HUDEP-2 (cell line): ENCODE measurements around the gene NTN5.
A peak's percentile ranks its signal among the peaks of the same experiment; 100 is the strongest.
"Not testable (repeated sequence)": the region's sequence is repeated elsewhere in the genome, so short reads cannot be mapped to it uniquely, and the experiment has no call there.

Experiments used
- DNase-seq, 76 experiments: peaks; one replicate each; lab custom pipeline; 2025; ENCODE audit not compliant: unreplicated experiment in 76 of 76; lab: John Stamatoyannopoulos, UW

The NTN5 gene

GRCh38 chr19:48698046-48698445, 25.2 kb upstream of the NTN5 start:
- DNase-seq, result peak in 71 of 76 experiments; percentile 54 to 95 (median 86)

GRCh38 chr19:48696353-48697010, 23.7 kb upstream of the NTN5 start:
- DNase-seq, result no peak

DNA sequence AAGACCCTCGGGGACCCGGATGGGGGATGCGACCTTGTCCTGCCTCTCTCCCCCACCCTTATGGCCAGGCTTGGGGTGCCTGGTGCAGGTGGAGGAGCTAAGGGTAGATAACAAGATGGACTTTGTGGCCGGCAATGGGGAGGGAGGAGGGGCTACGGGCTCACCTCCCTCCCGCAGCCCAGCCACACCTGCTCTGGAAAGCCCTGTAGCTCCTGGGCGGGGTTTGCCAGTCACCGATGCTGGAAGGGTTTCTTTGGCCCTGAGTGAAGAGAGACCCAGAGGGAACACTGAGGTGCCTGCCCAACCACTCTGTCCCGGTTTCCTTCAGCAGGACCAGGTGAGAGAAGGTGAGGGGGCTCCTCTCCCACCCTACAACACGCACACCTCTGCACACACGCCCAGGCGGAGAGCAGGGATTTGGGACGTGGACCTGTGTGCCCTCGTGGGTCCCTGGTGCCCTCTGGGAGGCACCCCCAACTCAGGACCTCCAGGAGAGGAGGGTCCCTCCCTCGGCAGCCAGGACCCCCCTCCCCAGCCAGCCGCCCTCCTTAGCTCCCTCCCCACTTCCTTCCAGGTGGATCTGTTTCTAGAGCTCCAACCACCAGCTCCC, 23.0 kb upstream of the NTN5 start, which contains the start of gene FUT2:
Gene FUT2 (plus strand): TSS at position 229 of the 610 bp plus-strand sequence. CDS start 6,986 bp downstream, outside the sequence.
- DNase-seq, result no peak

- DNase-seq, result not testable (repeated sequence)
Measured at GRCh38 chr19:48693629-48694028, 20.8 kb upstream of the NTN5 start.

DNA sequence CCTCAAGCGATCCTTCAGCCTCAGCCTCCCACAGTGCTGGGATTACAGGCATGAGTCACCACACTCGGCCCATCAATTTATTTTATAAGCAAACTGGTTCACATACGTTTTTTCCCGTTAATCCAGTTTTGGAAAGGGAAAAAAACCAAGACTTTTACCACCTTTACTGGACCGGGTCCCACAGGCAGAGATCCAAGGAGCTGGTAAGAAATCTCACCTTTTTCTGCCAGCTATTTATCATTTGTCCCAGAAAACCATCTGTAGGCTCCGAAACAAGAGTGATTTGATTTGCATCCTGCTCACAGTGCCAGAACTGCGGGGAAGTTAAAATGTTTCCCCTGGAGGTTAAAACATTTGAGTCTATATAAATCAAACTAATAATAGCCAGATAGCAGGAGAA, 16.6 kb upstream of the NTN5 start:
- no peak for DNase-seq

DNA sequence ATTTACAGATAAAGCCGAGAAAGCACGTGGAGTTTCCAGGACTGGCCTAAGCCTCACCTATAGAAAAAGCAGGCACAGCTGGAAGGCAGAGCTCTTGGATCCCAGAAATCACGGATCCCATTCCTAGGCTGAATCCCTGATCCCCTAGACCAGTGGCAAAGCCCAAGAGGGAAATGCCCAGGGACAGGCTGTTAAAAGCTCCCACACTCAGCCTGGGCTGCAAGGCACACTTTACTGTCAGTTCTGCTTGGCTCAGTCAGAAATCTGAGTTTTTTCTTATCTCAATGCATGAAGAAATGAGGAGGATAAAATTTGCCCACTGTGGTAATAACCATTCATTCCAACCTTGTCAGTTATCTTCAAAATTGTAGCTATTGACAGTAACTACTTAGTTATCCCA, 15.0 kb upstream of the NTN5 start:
- no peak for DNase-seq

DNA sequence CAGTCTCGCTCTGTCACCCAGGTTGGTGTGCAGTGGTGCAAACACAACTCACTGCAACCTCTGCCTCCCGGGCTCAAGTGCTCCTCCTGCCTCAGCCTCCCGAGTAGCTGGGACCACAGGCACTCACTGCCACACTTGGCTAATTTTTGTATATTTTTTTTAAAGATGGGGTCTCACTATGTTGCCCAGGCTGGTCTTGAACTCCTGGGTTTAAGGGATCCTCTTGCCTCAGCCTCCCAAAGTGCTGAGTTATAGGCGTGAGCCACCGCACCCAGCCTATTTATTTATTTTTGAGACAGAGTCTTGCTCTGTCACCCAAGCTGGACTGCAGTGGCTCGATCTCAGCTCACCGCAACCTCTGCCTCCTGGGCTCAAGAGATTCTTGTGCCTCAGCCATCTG, 13.8 kb upstream of the NTN5 start:
- not testable (repeated sequence) for DNase-seq

GRCh38 chr19:48686088-48686487, 13.3 kb upstream of the NTN5 start:
- peak in 1 of 76 experiments; percentile 17 for DNase-seq

DNA sequence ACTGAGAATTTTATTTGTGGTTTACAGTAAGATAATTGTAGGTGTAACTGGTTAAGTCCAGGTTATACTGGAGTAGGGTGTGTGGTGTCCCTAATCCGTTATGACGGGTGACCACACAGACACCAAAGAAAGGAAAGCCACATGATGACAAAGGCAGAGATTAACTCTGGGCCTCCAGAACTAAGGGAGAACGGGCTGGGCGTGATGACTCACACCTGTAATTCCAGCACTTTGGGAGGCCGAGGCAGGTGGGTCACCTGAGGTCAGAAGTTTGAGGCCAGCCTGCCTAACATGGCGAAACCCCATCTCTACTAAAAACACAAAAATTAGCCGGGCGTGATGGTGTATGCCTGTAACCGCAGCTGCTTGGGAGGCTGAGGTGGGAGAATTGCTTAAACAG, 12.8 kb upstream of the NTN5 start:
- DNase-seq, result no peak

- DNase-seq, result no peak
Measured at GRCh38 chr19:48683349-48683748, 10.5 kb upstream of the NTN5 start.

DNA sequence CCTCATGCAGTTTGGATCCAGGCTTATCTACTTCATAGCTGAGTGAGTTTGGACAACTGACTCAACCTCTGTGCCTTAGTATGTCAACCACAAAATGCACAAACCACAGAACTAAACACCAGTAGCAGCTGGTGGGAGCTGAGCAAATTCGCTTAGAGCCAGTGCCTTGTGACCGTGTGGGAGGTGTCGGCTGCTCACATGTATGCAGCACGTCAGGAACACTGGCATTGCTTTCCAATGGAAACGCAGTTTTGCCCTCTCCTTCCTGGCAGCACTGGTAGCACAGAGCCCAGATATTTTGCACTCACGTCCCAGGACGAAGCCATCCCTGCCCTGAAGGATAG, 8.3 kb upstream of the NTN5 start:
- peak in 64 of 76 experiments; percentile 18 to 89 (median 68) for DNase-seq

DNA sequence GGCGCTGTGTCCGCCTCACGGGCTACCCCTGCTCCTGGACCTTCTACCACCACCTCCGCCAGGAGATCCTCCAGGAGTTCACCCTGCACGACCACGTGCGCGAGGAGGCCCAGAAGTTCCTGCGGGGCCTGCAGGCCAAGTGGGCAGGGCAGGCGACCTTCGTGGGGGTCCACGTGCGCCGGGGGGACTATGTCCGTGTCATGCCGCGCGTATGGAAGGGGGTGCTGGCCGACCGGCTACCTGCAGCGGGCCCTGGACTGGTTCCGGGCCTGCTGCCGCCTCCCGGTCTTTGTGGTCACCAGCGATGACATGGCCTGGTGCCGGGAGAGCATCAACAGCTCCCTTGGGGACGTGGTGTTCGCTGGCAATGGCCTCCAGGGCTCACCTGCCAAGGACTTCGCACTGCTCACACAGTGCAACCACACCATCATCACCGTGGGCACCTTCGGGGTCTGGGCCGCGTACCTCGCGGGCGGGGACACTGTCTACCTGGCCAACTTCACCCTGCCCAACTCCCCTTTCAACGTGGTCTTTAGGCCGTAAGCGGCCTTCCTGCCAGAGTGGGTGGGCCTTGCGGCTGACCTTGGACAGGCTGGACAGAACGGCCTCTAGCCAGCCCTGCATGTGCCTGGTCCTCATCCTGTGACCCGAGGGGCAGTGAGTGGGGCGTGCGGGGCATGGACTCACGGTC, 7.8 kb upstream of the NTN5 start:
- DNase-seq, result peak in 1 of 76 experiments; percentile 8

GRCh38 chr19:48680006-48680405, 7.2 kb upstream of the NTN5 start:
- DNase-seq, result not testable (repeated sequence)

- peak in 55 of 76 experiments; percentile 6 to 72 (median 35) for DNase-seq
Measured at GRCh38 chr19:48678201-48678600, 5.4 kb upstream of the NTN5 start.

GRCh38 chr19:48676887-48677286, 4.1 kb upstream of the NTN5 start:
- DNase-seq, result no peak

DNA sequence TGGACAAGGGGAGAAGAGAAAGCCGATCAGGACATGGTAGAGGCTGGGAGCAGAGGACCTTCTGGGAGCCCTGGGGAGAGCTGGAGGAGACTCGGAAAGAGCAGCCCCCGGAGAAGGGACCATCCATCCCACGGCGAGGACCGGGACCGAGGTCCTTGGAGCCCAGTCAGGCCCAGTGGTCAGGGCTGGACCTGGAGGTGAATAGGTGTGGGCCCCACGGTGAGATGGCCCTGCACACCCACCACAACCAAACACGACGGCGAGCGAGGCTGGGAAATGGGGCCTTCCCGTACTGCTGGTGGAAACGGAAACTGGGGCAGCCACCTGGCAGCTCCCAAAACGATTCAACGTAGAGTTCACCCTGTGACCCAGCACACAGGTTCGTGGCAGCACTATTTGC, 3.7 kb upstream of the NTN5 start:
- DNase-seq, result no peak

GRCh38 chr19:48674921-48675824, 2.4 kb upstream of the NTN5 start:
- DNase-seq, result peak in 70 of 76 experiments; percentile 44 to 93 (median 78)

DNA sequence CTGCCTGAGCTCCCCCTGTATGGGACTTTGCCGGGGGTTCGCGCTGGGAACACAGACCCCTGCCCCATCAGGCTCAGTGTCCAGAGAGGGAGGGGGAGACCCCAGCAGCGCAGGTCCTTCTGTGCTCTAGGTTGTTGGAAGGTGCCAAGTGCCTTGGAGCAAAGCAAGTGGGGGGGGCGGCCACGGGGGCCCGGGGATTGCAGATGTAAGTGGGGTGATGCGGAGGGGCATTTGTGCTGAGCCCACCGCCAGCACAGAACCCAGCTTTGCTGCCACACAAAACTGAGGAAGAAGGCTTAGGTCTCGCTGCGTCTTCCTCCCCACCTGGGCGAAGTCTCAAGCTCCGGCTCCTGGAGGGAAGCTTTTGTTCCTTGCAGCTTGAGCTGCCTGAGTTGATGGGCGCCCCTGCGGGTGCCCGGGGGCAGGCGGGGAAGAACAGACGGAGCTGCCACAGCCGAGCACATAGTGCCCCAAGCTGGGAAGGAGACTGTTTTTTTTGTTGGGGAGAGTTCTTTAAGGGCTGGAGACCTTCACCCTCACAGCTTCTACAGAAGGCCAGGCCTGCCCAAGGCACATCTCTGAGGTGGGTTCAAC, 1.5 kb upstream of the NTN5 start:
- no peak for DNase-seq

DNA sequence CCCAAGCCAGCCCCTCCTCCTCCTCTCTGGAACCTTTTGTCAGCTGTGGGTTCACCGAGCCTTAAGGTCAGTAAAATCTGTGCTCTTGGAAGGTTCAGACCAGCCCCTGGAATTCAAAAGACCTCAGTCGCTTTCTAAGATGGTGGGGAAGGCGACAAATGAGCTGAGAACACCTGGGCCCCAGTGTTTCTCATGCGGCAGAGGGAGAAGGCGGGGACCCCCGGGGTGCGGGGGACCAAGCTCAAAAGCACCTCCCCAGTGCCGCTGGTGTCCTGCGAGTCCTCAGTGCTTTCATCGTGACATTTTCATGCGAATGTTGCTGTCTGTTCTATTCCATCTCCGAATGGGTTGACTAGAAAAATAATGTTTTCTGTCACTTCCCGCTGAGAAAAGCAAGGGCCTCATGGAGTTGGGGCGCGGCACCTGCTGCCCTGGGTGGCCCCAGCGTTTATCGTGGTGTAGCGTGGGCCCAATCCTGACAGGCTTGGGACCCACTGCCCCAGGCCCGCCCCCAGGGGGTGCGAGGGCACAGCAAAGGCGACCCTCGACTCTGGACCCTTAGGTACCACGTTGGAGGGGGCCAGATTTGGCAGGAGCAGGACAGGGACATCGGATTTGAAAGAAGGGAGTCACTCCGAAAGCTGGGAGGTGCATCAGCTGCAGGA, 751 bp upstream of the NTN5 start:
- DNase-seq, result no peak

DNA sequence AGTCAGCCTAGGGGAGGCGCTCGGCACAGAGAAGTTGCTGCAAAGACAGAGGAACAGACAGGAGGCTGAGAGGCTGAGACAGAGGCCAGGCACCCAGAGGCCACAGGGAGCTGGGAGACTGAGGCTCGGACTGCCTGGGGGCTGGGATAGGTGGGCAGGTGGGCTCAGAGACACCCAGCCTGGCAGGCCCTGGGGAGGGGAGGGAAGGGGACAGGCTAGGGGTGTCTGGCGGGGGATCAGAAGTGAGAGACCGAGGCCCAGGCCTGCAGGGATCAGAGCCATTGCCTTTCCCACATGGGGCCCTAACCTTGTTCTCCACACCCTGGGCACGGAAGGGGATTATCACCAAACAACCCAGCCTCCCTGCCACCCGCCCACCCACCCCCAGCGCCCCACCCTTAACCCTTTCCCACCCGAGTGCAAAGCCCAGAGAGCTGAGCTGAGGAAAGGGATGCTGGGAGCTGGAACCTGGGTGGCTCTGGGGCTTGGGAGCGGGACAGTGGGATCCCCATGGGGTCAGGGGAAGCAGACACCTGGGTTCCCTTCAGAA, 1.3 kb downstream of the NTN5 start:
- DNase-seq, result peak in 1 of 76 experiments; percentile 17
